Activated CD8-positive, alpha-beta memory T cell treated with anti-CD3 and anti-CD28 coated beads, Interleukin-2, amount 50 U/mL, for 24 hours (primary cell): ENCODE measurements around the gene CDH4.

Experiments
- DNase-seq: peaks from one replicate; pipeline ENCODE4 v3.0.0-alpha.2; 2020; ENCODE audit errors: extremely low read depth

Gene CDH4

DNA sequence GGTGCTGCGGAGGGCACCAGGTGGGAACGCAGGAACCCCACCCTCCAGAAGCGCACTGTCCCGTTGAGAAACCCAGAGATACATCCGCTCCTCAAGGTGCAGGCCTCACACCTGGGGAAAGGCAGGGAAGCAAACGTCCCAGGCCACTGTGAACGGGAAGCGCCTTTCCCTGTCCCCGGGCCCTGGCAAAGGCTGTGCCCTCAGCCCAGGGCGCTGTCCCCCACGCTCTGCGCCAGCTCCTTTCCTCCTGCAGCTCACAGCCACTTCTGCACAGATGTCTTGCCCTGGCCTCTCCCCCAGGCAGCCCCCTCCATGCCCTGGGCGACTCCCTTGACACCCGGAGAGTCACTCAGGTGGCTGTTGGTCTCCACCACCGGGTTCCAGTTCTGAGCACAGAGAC, 609.8 kb downstream of the CDH4 start:
- no peak for DNase-seq

GRCh38 chr20:61862881-61863280, 610.8 kb downstream of the CDH4 start:
- DNase-seq: no peak

GRCh38 chr20:61864481-61864880, 612.4 kb downstream of the CDH4 start:
- DNase-seq: no peak

DNA sequence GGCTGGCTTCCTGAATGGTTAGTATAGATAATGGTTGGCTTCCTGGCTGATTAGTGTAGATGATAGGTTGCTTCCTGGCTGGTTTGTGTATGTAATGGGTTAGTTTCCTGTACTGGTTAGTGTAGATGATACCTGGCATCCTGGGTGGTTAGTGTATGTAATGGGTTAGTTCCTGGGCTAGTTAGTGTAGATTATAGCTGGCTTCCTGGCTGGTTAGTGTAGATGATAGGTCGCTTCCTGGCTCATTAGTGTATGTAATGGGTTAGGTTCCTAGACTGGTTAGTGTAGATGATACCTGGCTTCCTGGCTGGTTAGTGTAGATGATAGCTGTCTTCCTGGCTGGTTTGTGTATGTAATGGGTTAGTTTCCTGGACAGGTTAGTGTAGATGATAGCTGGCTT, 613.3 kb downstream of the CDH4 start:
- DNase-seq: no peak

DNA sequence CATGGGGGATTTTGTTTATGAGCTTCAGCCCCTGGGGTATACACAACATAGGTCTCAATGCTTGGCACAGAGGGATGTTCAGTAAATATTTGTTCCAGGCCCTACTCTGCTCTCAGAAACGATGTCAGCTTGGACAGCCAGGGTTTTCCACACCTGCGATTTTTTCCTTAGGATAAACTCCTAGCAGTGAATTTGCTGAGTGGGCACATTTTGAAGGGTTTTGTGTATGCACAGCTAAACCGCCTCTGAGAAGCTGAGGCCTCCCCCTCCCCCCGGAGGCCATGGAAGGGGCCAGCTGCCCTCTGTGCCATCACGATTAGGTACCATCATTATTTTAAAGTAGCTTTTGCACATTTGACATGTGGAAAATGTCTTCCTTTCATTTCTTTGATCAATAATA, 614.1 kb downstream of the CDH4 start:
- no peak for DNase-seq

GRCh38 chr20:61868006-61868405, 615.9 kb downstream of the CDH4 start:
- DNase-seq: no peak

GRCh38 chr20:61868466-61869090, 616.5 kb downstream of the CDH4 start:
- no peak for DNase-seq

- no peak for DNase-seq
Observed at GRCh38 chr20:61869750-61870507, 617.9 kb downstream of the CDH4 start.

DNA sequence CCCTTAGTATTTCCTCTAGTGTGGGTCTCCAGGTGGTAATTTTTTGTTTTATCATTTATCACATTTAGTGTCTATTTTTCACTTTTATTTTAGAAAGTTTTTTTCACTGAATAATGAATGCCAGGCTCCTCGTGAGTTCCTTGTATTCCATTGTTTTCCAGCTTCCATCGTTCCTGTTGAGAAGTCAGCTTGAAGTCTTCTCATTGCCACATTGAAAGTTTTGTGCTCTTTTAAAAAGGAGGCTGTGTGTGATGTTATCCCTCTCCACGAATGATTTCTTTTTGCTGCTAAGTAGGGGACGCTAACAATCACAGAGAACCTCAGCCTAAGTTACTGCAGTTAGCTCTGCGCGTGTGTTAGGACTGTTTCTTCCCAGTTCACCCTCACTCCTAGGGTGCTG, 619.1 kb downstream of the CDH4 start:
- DNase-seq: no peak

DNA sequence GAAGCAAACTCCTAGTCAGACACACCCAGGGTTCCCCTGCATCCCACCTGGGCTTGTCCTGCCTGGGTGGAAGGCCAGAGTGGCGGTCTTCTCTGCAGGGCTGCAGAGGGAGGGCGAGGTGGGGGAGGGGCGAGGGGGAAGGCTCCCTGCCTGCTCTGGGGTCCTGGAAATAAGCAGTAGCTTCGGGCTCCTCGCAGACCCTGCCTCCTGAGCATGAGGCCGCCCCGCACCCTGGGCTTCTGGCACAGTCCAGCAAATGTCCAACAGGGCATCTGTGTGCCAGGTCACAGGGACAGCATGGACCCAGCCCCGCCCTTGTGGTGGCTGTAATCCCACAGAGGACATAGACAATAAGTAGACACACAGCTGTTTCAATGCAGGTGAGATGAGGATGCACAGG, 619.9 kb downstream of the CDH4 start:
- DNase-seq: no peak

GRCh38 chr20:61872371-61872900, 620.4 kb downstream of the CDH4 start:
- no peak for DNase-seq

DNA sequence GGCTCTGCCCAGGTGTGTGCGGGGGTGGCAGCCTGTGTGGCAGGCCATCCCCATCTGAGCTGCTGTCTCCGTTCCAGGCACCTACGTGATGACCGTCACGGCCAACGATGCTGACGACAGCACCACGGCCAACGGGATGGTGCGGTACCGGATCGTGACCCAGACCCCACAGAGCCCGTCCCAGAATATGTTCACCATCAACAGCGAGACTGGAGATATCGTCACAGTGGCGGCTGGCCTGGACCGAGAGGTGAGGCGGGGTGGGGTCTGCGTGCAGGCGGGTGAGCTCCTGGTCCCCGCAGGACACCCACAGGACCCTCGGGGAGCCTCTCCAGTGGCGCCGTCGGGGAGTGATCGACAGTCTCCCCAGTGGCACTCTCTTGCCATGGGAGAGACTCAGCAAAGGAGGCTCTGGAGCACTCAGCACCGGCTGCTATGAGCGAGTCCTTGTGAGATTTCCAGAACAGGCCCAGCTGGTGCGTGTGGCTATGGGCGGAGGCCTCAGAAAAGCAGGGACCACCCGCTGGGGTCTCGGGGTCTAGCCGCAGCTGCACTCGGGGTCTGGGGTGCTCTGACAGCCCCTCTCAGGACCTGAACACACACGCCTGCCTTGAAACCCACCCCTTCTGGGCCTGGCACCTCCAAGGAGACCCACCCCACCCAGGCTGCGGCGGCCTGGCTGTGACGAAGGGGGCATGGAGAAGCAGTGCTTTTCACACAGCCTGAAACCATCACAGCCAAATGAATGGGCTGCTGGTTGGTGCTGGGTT, 621.8 kb downstream of the CDH4 start:
- DNase-seq: no peak

DNA sequence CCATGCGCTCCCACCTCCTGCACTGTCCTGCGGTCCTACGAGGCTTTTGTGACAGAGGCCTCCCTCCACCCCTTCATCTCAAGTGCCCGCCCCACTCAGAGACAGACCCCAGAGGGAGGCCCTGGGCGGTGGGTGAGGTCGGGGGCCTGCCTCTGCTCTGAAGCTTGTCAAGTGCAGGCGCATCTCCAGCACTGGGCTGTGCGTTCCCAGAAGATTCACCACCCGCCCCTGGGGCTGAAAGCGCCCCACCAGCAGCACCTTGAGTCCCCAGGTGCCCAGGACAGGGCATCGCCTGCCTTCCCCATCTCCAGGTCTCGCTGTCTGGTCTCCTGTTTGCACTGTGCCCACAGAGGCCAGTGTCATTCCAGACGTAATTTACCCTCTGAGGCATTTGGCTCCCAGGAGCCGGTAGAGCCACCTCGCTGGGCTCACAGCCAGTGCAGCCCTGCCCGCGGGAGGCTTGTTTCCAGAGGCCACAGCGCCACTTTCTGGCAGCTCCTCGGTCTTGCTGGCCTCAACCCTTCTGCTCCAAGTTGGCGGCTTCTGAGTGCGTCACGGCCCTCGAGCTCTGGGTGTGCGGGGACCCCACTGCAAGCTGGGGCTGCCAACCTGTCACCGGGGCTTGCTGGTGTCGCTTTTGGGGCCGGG, 622.5 kb downstream of the CDH4 start:
- no peak for DNase-seq

DNA sequence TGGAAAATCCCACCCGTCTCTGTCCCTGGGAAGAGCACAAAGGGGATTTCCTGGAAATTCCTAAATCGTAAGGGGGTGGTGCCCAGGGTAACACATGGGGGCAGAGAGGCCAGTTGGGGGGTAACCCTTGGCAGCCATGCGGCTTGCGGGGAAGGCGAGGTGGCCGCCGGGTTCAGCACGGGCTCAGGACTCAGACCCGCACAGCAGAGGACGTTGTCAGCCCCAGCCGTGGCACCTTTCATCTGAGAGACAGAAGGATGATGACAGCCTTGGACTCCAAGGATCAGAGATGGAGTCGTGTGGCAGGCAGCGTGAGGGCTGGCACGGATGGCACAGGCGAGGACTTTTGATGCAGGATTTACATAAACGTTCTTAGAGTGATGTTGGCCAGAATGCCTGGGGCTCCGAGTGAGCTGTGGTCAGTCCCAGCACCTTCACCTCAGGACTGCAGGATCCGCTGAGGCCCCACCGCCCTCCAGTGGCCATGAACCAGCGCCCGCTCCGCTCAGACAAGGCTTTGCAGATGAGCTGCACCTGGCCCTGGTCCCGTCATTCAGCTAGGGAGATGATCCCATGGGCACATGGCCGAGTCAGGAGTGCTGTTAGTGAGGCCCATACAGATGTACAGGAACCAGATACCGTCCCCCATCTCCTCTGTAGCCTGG, 623.3 kb downstream of the CDH4 start:
- DNase-seq: no peak

DNA sequence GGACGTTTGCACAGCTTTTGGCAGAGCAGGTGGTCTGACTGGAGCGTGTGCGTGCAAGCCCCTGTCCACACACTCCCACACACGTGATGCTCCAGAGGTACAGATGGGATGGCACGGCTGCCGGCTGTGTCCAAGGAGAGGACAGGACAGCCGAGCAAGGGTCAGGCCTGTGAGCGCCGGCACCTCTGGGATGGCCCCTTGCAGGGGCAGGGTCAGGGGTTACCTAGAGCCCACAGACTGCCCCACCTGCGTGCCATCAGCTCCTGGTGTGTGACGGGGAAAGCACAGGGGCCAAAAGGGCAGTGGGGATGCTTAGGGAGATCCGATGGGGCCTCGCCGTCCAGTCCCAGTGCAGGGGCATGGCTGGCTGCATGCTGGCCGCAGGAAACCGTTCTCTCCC, 623.9 kb downstream of the CDH4 start:
- DNase-seq: no peak

DNA sequence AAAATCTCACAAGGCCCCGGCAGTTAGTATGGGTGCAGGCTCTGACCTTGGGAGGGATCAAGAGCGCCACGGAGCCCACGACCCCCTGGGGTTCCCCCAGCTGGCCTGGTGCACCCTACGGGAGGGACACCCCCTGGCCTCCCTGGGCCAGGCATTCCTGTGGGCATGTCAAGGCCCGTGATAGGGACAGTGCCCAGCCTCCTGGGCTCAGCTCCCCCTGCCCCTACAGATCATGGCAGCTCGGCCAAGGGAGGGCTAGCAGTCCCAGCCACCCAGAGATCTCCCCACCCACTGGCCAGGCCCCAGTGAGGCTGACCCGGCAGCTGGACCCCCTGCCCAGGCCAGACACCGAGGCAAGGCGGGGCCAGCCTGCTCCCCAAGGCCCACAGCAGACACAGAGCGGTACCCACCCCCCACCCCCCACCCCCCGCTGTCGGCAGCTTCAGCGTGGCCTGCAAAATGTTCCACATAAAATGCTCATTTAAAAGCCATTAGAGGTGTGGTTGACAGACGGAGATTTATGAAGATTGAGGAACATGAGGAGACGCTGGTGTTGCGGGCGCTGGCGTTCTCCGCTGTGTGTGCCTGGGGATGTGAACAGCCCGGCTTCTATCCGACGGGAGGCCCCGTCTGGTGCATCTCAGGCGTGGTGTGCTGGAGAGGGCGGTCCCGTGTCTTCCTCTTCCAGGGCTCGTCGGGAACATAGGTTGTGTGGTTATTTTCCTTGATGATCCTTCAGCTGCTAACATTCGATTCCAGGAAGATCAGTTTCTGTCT, 625.1 kb downstream of the CDH4 start:
- no peak for DNase-seq

DNA sequence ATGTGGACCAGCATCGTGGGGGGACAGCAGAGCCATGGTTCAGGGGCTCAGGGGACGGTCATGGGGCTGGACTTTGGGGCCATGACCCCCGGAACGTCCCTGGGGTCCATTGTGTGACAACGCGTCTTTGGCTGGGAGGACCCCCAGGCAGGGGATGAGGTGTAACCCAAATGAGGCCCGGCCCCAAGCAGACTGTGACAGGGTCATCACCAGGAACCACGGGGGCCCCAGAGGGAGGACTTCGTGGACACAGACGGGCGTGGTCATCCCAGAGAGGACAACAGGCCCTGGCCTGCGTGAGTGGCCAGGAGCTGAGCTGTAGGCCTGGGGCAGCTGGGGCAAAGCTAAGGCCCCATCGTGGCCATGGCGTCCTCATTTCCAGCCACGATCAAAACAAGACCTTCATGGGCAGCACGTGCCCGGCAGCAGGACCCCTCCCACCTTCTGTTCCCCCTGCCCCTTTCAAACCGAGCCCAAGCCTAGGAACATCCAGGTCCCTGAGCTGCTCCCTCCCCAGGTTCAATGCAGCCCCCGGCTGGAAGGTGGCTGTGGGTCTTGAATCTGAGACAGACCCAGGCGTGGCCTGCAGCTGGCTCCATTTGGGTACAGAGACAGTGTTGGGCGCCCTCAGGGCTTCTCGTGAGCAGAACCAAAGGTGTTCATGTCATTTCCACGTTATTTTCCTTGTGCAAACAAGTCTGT, 625.9 kb downstream of the CDH4 start:
- DNase-seq: no peak

GRCh38 chr20:61878478-61879302, 626.6 kb downstream of the CDH4 start:
- no peak for DNase-seq

DNA sequence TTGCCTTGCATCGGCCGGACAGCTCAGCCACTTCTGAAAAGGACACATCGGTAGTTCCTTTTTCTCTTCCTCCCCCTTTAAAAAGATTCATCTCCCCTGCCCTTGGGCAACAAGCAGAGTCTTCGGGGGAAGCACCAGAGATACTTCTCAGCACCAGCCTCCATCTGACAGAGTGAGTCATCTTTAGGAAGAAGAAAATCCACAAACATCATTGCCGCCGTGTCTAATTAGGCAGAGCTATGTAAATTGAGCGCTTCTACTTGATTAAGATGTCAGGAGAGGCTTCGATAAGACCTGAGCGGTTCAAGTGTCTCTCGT, 627.2 kb downstream of the CDH4 start:
- no peak for DNase-seq

DNA sequence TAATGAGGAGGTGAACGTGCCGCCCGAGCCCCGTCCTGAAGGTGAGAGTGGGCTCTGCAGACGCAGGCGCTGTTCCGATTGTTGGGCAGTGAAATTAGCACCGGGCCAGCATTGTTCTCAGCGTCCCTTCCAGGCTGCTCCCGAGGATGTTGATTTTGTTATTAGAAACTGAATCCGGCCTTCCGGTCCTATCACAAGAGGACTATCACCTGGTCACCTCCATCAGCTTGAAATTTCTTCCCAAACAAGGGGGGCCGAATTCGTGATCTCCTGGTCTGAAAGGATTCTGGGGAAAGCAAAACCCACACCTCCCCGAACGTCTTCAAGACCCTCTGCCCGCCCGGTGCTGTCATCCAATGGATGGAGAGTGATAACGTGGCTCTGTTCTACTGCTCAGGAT, 627.6 kb downstream of the CDH4 start:
- DNase-seq: no peak
